Kidney (tissue), 2 donors: ENCODE results near the gene RAB3B. TPM values are rescaled to one million over a fixed set of nuclear protein-coding genes. Genes with fewer than 3 reads are reported as not detected.

Experiments
- polyA plus RNA-seq: library from polyadenylated mRNA; stranded (reverse); fragments of 350-450 nt; fragmentation: Illumina TruSeq; extraction: RNeasy Lipid Tissue Mini Kit (QIAGEN cat#74804); gene quantifications from one replicate; pipeline ENCODE4 v1.2.3, GENCODE V29; 2014; ENCODE audit warnings: low read depth, low replicate concordance; ENCODE audit not compliant: insufficient read depth
- total RNA-seq: library from RNA; stranded (reverse); fragmentation: NEBNext Ultra II Directional; extraction: Animal tissue kit (Norgen Biotek cat#: 25700); gene quantifications from one replicate; pipeline ENCODE4 v1.2.1, GENCODE V29; 2021
- donor health status: DM: yes; HTN: yes; CAD: no.

RAB3B gene
- total and polyA plus RNA-seq, 2 donors from 2014 or later = 0.60 to 0.72 TPM

Other genes with a start within 250 kb of the RAB3B start
- 110 TPM for gene NRDC, start 112.0 kb downstream of the RAB3B start, total RNA-seq
- 99.5 TPM for gene NRDC, start 112.0 kb downstream of the RAB3B start, polyA plus RNA-seq
- gene KTI12, start 43.1 kb upstream of the RAB3B start, total RNA-seq = 8.5 TPM
- 6.4 TPM for gene KTI12, start 43.1 kb upstream of the RAB3B start, polyA plus RNA-seq
- 46.0 TPM for gene TXNDC12, start 64.5 kb upstream of the RAB3B start, total RNA-seq
- gene TXNDC12, start 64.5 kb upstream of the RAB3B start, polyA plus RNA-seq = 40.5 TPM
- 41.5 TPM for gene BTF3L4, start 65.6 kb upstream of the RAB3B start, total RNA-seq
- 45.3 TPM for gene BTF3L4, start 65.6 kb upstream of the RAB3B start, polyA plus RNA-seq
- gene ZFYVE9, start 151.4 kb upstream of the RAB3B start, total RNA-seq = 18.9 TPM
- gene ZFYVE9, start 151.4 kb upstream of the RAB3B start, polyA plus RNA-seq = 10.5 TPM